T-helper 17 cell (primary cell): ENCODE results near the gene CASP14. TPM values are rescaled to one million over a fixed set of nuclear protein-coding genes. Genes with fewer than 3 reads are reported as not detected.
"Not testable (repeated sequence)": the region's sequence is repeated elsewhere in the genome, so short reads cannot be mapped to it uniquely, and the experiment has no call there.

Source experiments
- ATAC-seq: fragments of 150-1000 bp; cut with Tn5 transposase; 2 replicates; pipeline ENCODE4 v1.10.0; 2021; ENCODE audit warnings: mild to moderate bottlenecking, moderate library complexity
- DNase-seq, 3 donors: peaks; one replicate each; pipeline versions ENCODE4 v3.0.0 to v3.0.0-alpha.2; 2020 to 2021
- H3K9me3 ChIP-seq: one replicate; pipeline ENCODE4 v1.7.0; 2013; ENCODE audit warnings: low read length, mild to moderate bottlenecking; ENCODE audit not compliant: control insufficient read depth, poor library complexity, severe bottlenecking
- H3K27ac Mint-ChIP-seq: one replicate; pipeline ENCODE4 v1.8.0; 2022; ENCODE audit warnings: mild to moderate bottlenecking, moderate library complexity, mixed read lengths
- H3K27me3 Mint-ChIP-seq: one replicate; pipeline ENCODE4 v1.8.0; 2022; ENCODE audit warnings: mixed read lengths
- H3K36me3 Mint-ChIP-seq: one replicate; pipeline ENCODE4 v1.8.0; 2022; ENCODE audit warnings: low read depth, mixed read lengths
- H3K4me1 Mint-ChIP-seq: one replicate; pipeline ENCODE4 v1.8.0; 2022; ENCODE audit warnings: mild to moderate bottlenecking, mixed read lengths
- H3K4me3 Mint-ChIP-seq: one replicate; pipeline ENCODE4 v1.8.0; 2022; ENCODE audit warnings: mild to moderate bottlenecking, moderate library complexity, mixed read lengths
- total RNA-seq, 4 donors: library from RNA in 2 of 4; stranded (reverse) in 2 of 4; gene quantifications; one replicate each; pipeline ENCODE4 v1.2.3 and lab custom pipeline; 2022 to 2026

Gene CASP14
- total RNA-seq, 2 donors from 2014 or later = not detected

- DNase-seq (no peak), ATAC-seq (no peak)
- no peak overlapping the region for H3K4me3 Mint-ChIP-seq
- H3K4me1 Mint-ChIP-seq = no peaks in the 10 kb centered on the region
- no peaks in the 10 kb centered on the region for H3K9me3 ChIP-seq
- H3K36me3 Mint-ChIP-seq = no peaks in the 10 kb centered on the region
- H3K27me3 Mint-ChIP-seq = peaks cover 34% of the 10 kb centered on the region
- no peak overlapping the region for H3K27ac Mint-ChIP-seq
Measured at GRCh38 chr19:15038294-15038693, 11.0 kb upstream of the CASP14 start.

GRCh38 chr19:15042003-15042402 is 7.3 kb upstream of the CASP14 start:
- Mint-ChIP-seq H3K27ac (no peak overlapping the region), H3K4me3 (no peak overlapping the region), H3K4me1 (no peaks in the 10 kb centered on the region), H3K27me3 (peaks cover 18% of the 10 kb centered on the region), H3K36me3 (peaks cover 2% of the 10 kb centered on the region)
- ATAC-seq (no peak), DNase-seq (no peak)
- no peaks in the 10 kb centered on the region for H3K9me3 ChIP-seq

GRCh38 chr19:15042826-15043225 is 6.5 kb upstream of the CASP14 start:
- DNase-seq = no peak
- no peak overlapping the region for H3K27ac Mint-ChIP-seq
- H3K4me3 Mint-ChIP-seq = no peak overlapping the region
- no peaks in the 10 kb centered on the region for H3K4me1 Mint-ChIP-seq
- H3K9me3 ChIP-seq = no peaks in the 10 kb centered on the region
- no peak for ATAC-seq
- H3K36me3 Mint-ChIP-seq = peaks cover 2% of the 10 kb centered on the region
- peaks cover 21% of the 10 kb centered on the region for H3K27me3 Mint-ChIP-seq

GRCh38 chr19:15045506-15045905 is 3.8 kb upstream of the CASP14 start:
- no peaks in the 10 kb centered on the region for H3K9me3 ChIP-seq
- Mint-ChIP-seq H3K4me3 (no peak overlapping the region), H3K27ac (no peak overlapping the region), H3K27me3 (peaks cover 32% of the 10 kb centered on the region), H3K4me1 (no peaks in the 10 kb centered on the region), H3K36me3 (peaks cover 2% of the 10 kb centered on the region)
- ATAC-seq = no peak
- DNase-seq = no peak

- Mint-ChIP-seq H3K4me1 (no peaks in the 10 kb centered on the region), H3K27me3 (peaks cover 41% of the 10 kb centered on the region), H3K36me3 (peaks cover 6% of the 10 kb centered on the region), H3K4me3 (no peak overlapping the region), H3K27ac (no peak overlapping the region)
- no peak for ATAC-seq
- DNase-seq = no peak
- no peaks in the 10 kb centered on the region for H3K9me3 ChIP-seq
Measured at GRCh38 chr19:15047680-15048079, 1.6 kb upstream of the CASP14 start.

- H3K4me3 Mint-ChIP-seq = no peak overlapping the region
- DNase-seq (no peak), ATAC-seq (no peak)
- H3K4me1 Mint-ChIP-seq = no peaks in the 10 kb centered on the region
- no peaks in the 10 kb centered on the region for H3K9me3 ChIP-seq
- peaks cover 41% of the 10 kb centered on the region for H3K27me3 Mint-ChIP-seq
- peaks cover 6% of the 10 kb centered on the region for H3K36me3 Mint-ChIP-seq
- H3K27ac Mint-ChIP-seq = no peak overlapping the region
Measured at GRCh38 chr19:15048128-15048527, 1.2 kb upstream of the CASP14 start.

- Mint-ChIP-seq H3K27ac (no peak overlapping the region), H3K36me3 (peaks cover 8% of the 10 kb centered on the region), H3K4me3 (no peak overlapping the region), H3K4me1 (no peaks in the 10 kb centered on the region), H3K27me3 (peaks cover 35% of the 10 kb centered on the region)
- no peak for ATAC-seq
- peaks cover 3% of the 10 kb centered on the region for H3K9me3 ChIP-seq
- DNase-seq = no peak
Measured at GRCh38 chr19:15050639-15051038, 1.4 kb downstream of the CASP14 start.

- Mint-ChIP-seq H3K27me3 (peaks cover 71% of the 10 kb centered on the region), H3K4me1 (no peaks in the 10 kb centered on the region), H3K36me3 (peaks cover 8% of the 10 kb centered on the region), H3K27ac (no peak overlapping the region), H3K4me3 (no peak overlapping the region)
- ATAC-seq (no peak), DNase-seq (no peak)
- H3K9me3 ChIP-seq = no peaks in the 10 kb centered on the region
Measured at GRCh38 chr19:15062036-15062435, 12.8 kb downstream of the CASP14 start.

GRCh38 chr19:15070386-15070785 is 21.1 kb downstream of the CASP14 start:
- peaks cover 20% of the 10 kb centered on the region for H3K27me3 Mint-ChIP-seq
- DNase-seq, ATAC-seq, H3K27ac Mint-ChIP-seq, H3K36me3 Mint-ChIP-seq, H3K4me1 Mint-ChIP-seq, H3K4me3 Mint-ChIP-seq, H3K9me3 ChIP-seq: not testable (repeated sequence)

GRCh38 chr19:15072930-15073647 is 23.8 kb downstream of the CASP14 start:
- Mint-ChIP-seq H3K36me3 (peaks cover 3% of the 10 kb centered on the region), H3K4me1 (no peaks in the 10 kb centered on the region), H3K4me3 (no peak overlapping the region), H3K27ac (no peak overlapping the region), H3K27me3 (peaks cover 9% of the 10 kb centered on the region)
- no peak for DNase-seq
- no peaks in the 10 kb centered on the region for H3K9me3 ChIP-seq
- ATAC-seq = no peak

- peaks cover 3% of the 10 kb centered on the region for H3K36me3 Mint-ChIP-seq
- no peak overlapping the region for H3K4me3 Mint-ChIP-seq
- H3K27me3 Mint-ChIP-seq = peaks cover 19% of the 10 kb centered on the region
- DNase-seq (no peak), ATAC-seq (no peak)
- H3K9me3 ChIP-seq = no peaks in the 10 kb centered on the region
- peak overlapping the region; percentile 45 for H3K27ac Mint-ChIP-seq
- peaks cover 2% of the 10 kb centered on the region for H3K4me1 Mint-ChIP-seq
Measured at GRCh38 chr19:15074371-15074770, 25.1 kb downstream of the CASP14 start.

- H3K4me1 Mint-ChIP-seq = peaks cover 2% of the 10 kb centered on the region
- H3K36me3 Mint-ChIP-seq = no peaks in the 10 kb centered on the region
- H3K4me3 Mint-ChIP-seq = no peak overlapping the region
- no peaks in the 10 kb centered on the region for H3K9me3 ChIP-seq
- DNase-seq = no peak
- H3K27ac Mint-ChIP-seq = no peak overlapping the region
- ATAC-seq = no peak
- peaks cover 12% of the 10 kb centered on the region for H3K27me3 Mint-ChIP-seq
Measured at GRCh38 chr19:15075806-15076205, 26.5 kb downstream of the CASP14 start.

GRCh38 chr19:15080002-15080401 is 30.7 kb downstream of the CASP14 start:
- H3K27ac Mint-ChIP-seq, DNase-seq, H3K4me1 Mint-ChIP-seq, ATAC-seq, H3K9me3 ChIP-seq, H3K36me3 Mint-ChIP-seq, H3K4me3 Mint-ChIP-seq: not testable (repeated sequence)
- peaks cover 36% of the 10 kb centered on the region for H3K27me3 Mint-ChIP-seq

- peaks cover 6% of the 10 kb centered on the region for H3K36me3 Mint-ChIP-seq
- no peak within 1 kb of the TSS for H3K4me3 Mint-ChIP-seq
- DNase-seq (no peak), ATAC-seq (no peak)
- H3K4me1 Mint-ChIP-seq = peaks cover 2% of the 10 kb centered on the region
- no peak within 1 kb of the TSS for H3K27ac Mint-ChIP-seq
- peaks cover 47% of the 10 kb centered on the region for H3K27me3 Mint-ChIP-seq
- no peaks in the 10 kb centered on the region for H3K9me3 ChIP-seq
Measured at GRCh38 chr19:15081911-15082310, 32.6 kb downstream of the CASP14 start, which contains the start of gene OR1I1. Gene OR1I1 (plus strand): TSS chr19:15082211. CDS start chr19:15087066, 4,855 bp downstream.
